Upper lobe of left lung (tissue), 6 donors: ENCODE measurements around the gene F5. TPM values are rescaled to one million over a fixed set of nuclear protein-coding genes. Genes with fewer than 3 reads are reported as not detected.

ENCODE experiments used
- ATAC-seq, 2 donors: fragments of 200-7000 bp; cut with Tn5 transposase; one replicate each; pipeline ENCODE4 v1.9.1; 2022; ENCODE audit warnings: mild to moderate bottlenecking in 2 of 2, moderate library complexity in 2 of 2; ENCODE audit not compliant: low FRiP score in 2 of 2
- DNase-seq, 2 donors: peaks; one replicate each; pipeline ENCODE4 v3.0.0-alpha.2; 2019 to 2020
- H3K27ac ChIP-seq, 4 donors: fragments of 200-600 bp; sonication (generic); one replicate each; pipeline ENCODE4 v1.5.1; 2016 to 2019
- H3K27me3 ChIP-seq, 4 donors: fragments of 200-600 bp; sonication (generic); one replicate each; pipeline ENCODE4 v1.5.1; 2017 to 2019
- H3K36me3 ChIP-seq, 4 donors: fragments of 200-600 bp; sonication (generic); one replicate each; pipeline ENCODE4 v1.5.1; 2016 to 2019
- H3K4me1 ChIP-seq, 4 donors: fragments of 200-600 bp; sonication (generic); one replicate each; pipeline ENCODE4 v1.5.1; 2018 to 2019
- H3K4me3 ChIP-seq, 4 donors: fragments of 200-600 bp; sonication (generic); one replicate each; pipeline ENCODE4 v1.5.1; 2017 to 2019; ENCODE audit warnings: mild to moderate bottlenecking in 2 of 4, moderate library complexity in 1 of 4
- H3K9me3 ChIP-seq, 4 donors: fragments of 200-600 bp; sonication (generic); one replicate each; pipeline ENCODE4 v1.5.1; 2018 to 2019
- EP300 ChIP-seq, 4 donors: sonication (generic); formaldehyde crosslinking; IDR thresholded peaks; one replicate each; pipeline ENCODE4 v1.5.1; 2017; ENCODE audit warnings: antibody characterized with exemption in 4 of 4, control low read depth in 2 of 4
- POLR2A ChIP-seq, 4 donors: fragments of 450-650 bp; IDR thresholded peaks; one replicate each; pipeline ENCODE4 v1.5.1; 2016 to 2017; ENCODE audit warnings: antibody characterized with exemption in 4 of 4, mild to moderate bottlenecking in 2 of 4
- POLR2AphosphoS5 ChIP-seq, 2 donors: sonication (generic); formaldehyde crosslinking; IDR thresholded peaks; one replicate each; pipeline ENCODE4 v1.5.1; 2017; ENCODE audit warnings: antibody characterized with exemption in 2 of 2
- WGBS, 2 donors: methylation state at CpG; one replicate each; pipeline ENCODE4 v1.1.5; 2017 to 2018; 5-methylcytosine and 5-hydroxymethylcytosine counted together
- total RNA-seq, 6 donors: library from RNA; depleted of rRNA in 4 of 6; stranded (reverse); fragments of >200 nt in 4 of 6; gene quantifications; one replicate each; pipeline versions ENCODE4 v1.1.0 to v1.2.1, GENCODE V29; 2016 to 2021
- TF ChIP-seq, protein P1 (sequence below), 6 experiments: fragments of 450-650 bp in 4 of 6; fragments of 200-600 bp in 2 of 6; sonication (generic) in 2 of 6; IDR thresholded peaks; one replicate each; pipeline ENCODE4 v1.5.1; 2016 to 2019; ENCODE audit warnings: antibody characterized with exemption in 6 of 6
- donor health status: DM: no; HTN: no; CAD: no; lungs with moderate emphysema.
- donor health status: DM: no; HTN: yes; CAD: no; lungs with severe emphysema.

F5 gene
- total RNA-seq, 6 donors from 2014 or later, result 0.89 to 6.5 (median 2.2) TPM

DNA sequence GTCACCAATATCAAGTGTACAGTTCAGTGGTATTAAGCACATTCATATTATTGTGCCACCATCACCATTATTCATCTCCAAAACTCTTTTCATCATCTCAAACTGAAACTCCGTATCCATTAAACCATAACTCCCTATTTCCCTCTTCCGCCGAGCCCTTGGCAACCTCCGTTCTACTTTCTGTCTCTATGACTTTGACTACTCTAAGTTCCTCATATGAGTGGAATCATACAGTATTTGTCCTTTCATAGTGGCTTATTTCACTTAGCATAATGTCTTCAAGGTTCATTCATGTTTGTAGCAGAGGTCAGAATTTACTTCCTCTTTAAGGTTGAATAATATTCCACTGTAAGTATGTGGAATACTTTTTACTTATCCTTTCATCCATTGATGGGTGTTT lies 21.9 kb upstream of the F5 start:
- TF ChIP-seq, protein P1, sequence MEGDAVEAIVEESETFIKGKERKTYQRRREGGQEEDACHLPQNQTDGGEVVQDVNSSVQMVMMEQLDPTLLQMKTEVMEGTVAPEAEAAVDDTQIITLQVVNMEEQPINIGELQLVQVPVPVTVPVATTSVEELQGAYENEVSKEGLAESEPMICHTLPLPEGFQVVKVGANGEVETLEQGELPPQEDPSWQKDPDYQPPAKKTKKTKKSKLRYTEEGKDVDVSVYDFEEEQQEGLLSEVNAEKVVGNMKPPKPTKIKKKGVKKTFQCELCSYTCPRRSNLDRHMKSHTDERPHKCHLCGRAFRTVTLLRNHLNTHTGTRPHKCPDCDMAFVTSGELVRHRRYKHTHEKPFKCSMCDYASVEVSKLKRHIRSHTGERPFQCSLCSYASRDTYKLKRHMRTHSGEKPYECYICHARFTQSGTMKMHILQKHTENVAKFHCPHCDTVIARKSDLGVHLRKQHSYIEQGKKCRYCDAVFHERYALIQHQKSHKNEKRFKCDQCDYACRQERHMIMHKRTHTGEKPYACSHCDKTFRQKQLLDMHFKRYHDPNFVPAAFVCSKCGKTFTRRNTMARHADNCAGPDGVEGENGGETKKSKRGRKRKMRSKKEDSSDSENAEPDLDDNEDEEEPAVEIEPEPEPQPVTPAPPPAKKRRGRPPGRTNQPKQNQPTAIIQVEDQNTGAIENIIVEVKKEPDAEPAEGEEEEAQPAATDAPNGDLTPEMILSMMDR (IDR thresholded peaks at IDR 0.05), result no peak
- TF ChIP-seq EP300 (IDR thresholded peaks at IDR 0.05) (no peak), POLR2AphosphoS5 (IDR thresholded peaks at IDR 0.05) (no peak), POLR2A (IDR thresholded peaks at IDR 0.05) (no peak)
- H3K4me3 ChIP-seq, result no peak overlapping the region
- DNase-seq (no peak), ATAC-seq (peak in 1 of 2 donors; percentile 26)
- H3K9me3 ChIP-seq, result no peaks in the 10 kb centered on the region
- H3K36me3 ChIP-seq, result no peaks in the 10 kb centered on the region
- no peak overlapping the region for H3K27ac ChIP-seq
- H3K27me3 ChIP-seq, result no peaks in the 10 kb centered on the region
- WGBS, 2 donors, result 82 to 85% methylated on average over 4 of the region's 4 CpGs
- H3K4me1 ChIP-seq, result peaks cover 0 to 9% (median 6%) of the 10 kb centered on the region in 4 donors

DNA sequence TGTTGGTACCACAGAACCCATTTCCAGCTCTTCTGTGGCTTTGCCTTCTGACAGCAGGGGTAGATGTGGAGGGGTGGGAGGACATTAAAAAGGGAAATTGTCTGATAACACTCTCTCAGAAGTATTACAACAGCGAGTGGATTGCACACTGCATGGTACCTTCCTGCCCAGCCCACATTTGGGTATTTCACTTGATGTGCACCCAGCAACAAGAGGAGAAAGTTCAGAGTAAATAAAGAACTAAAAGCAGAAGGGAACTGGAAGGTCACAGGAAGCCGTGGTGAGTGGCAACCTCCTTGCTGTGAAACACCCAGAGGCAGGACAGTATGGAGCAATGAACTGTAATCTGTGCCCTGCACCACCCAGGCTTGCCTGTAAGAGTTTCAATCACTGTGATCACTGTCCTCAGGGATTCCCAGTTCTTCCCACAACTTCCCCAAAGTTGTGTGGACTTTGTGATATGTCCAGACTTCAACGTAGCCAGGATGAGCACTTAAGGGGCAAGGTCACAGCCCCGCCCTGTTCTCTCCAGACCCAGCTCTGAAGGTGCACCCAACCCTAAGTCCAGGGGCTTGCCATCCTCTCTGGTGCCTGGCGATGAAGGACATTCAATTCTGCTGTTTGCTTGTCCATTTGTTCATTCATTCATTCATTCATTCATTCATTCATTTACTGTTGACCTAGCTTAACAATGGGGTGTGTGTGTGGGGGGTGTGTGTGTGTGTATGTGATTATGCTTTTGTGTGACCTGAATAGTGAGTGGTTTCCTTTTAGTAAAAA lies 18.7 kb upstream of the F5 start:
- ATAC-seq (peak; percentile 84 to 85), DNase-seq (peak in 1 of 2 donors; percentile 69)
- Histone ChIP-seq H3K4me3 (no peak overlapping the region), H3K27me3 (no peaks in the 10 kb centered on the region), H3K9me3 (no peaks in the 10 kb centered on the region), H3K36me3 (no peaks in the 10 kb centered on the region), H3K4me1 (peaks cover 0 to 12% (median 3%) of the 10 kb centered on the region in 4 donors), H3K27ac (peak overlapping the region in 2 of 4 donors; percentile 27 to 45)
- no peak for TF ChIP-seq POLR2A (IDR thresholded peaks at IDR 0.05)
- peak; percentile 48 to 53 for TF ChIP-seq POLR2AphosphoS5 (IDR thresholded peaks at IDR 0.05)
- no peak for TF ChIP-seq EP300 (IDR thresholded peaks at IDR 0.05)
- TF ChIP-seq, protein P1 (IDR thresholded peaks at IDR 0.05), result peak in 1 of 6 experiments; percentile 13
- 49 to 51% methylated on average over 5 of the region's 5 CpGs for WGBS, 2 donors

GRCh38 chr1:169601096-169601881 lies 15.0 kb upstream of the F5 start:
- Histone ChIP-seq H3K4me3 (no peak overlapping the region), H3K36me3 (no peaks in the 10 kb centered on the region), H3K27me3 (no peaks in the 10 kb centered on the region), H3K9me3 (no peaks in the 10 kb centered on the region), H3K4me1 (peaks cover 0 to 9% (median 3%) of the 10 kb centered on the region in 4 donors), H3K27ac (no peak overlapping the region)
- WGBS, 2 donors, result 26 to 29% methylated on average over 3 of the region's 3 CpGs
- ATAC-seq (peak in 1 of 2 donors; percentile 64), DNase-seq (no peak)
- TF ChIP-seq POLR2AphosphoS5 (IDR thresholded peaks at IDR 0.05) (no peak), EP300 (IDR thresholded peaks at IDR 0.05) (no peak)
- TF ChIP-seq, protein P1 (IDR thresholded peaks at IDR 0.05), result peak; percentile 32 to 64 (median 50)

GRCh38 chr1:169595764-169596711 lies 9.8 kb upstream of the F5 start:
- WGBS, 2 donors, result 50 to 63% methylated on average over 3 of the region's 3 CpGs
- no peaks in the 10 kb centered on the region for H3K27me3 ChIP-seq
- H3K4me3 ChIP-seq, result no peak overlapping the region
- H3K36me3 ChIP-seq, result no peaks in the 10 kb centered on the region
- no peak for TF ChIP-seq POLR2A (IDR thresholded peaks at IDR 0.05)
- TF ChIP-seq, protein P1 (IDR thresholded peaks at IDR 0.05), result no peak
- no peak for TF ChIP-seq POLR2AphosphoS5 (IDR thresholded peaks at IDR 0.05)
- no peak for TF ChIP-seq EP300 (IDR thresholded peaks at IDR 0.05)
- no peak overlapping the region for H3K27ac ChIP-seq
- no peaks in the 10 kb centered on the region for H3K9me3 ChIP-seq
- DNase-seq (no peak), ATAC-seq (no peak)
- no peaks in the 10 kb centered on the region for H3K4me1 ChIP-seq
